ENCODE data around the gene RGS3.
"Not testable (repeated sequence)": the region's sequence is repeated elsewhere in the genome, so short reads cannot be mapped to it uniquely, and the experiment has no call there.

Gene RGS3

GRCh38 chr9:113488071-113488470 lies 24.5 kb downstream of the RGS3 start:
- no peak for DNase-seq (ENCODE audit: low read depth, low spot score)

GRCh38 chr9:113488490-113488889 lies 25.0 kb downstream of the RGS3 start:
- no peak for DNase-seq (ENCODE audit: low read depth, low spot score)

GRCh38 chr9:113491147-113491546 lies 27.6 kb downstream of the RGS3 start:
- DNase-seq (ENCODE audit: low read depth, low spot score) = not testable (repeated sequence)

GRCh38 chr9:113492343-113493202 lies 29.0 kb downstream of the RGS3 start:
- DNase-seq (ENCODE audit: low read depth, low spot score) = no peak

DNA sequence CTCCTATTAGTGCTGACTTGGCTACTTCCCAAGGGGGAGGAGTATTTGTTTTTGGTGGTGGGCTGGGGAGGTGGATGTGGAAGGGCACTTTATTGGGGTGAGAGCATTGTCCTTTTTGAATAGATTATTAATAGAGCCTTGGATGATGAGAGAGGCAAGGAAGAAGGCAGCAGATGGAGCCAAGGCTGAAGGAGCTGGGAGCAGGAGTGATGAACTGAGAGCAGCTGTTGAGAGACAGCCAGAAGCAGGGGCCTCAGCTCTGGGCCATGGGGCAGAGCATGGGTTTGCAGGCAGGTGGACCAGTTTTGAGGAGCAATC lies 29.6 kb downstream of the RGS3 start:
- no peak for DNase-seq (ENCODE audit: low read depth, low spot score)

DNA sequence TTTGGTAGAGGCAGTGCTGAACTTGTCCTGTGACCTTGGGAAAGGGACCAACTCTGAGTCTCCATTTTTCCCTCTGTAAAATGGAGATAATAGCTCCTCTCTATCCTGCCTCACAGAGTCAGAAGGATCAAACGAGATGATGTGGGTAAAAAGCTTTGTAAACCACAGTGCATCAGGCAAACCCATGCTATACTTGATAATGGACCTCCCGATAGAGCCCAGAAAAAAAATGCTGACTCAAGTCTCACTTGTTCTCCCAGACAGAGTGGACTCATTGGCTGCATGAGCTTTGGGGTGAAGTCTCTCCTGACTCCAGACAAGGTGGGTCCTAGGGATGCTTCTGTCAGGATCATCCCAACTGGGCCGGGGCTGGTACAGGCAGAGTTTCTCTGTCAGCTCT lies 32.0 kb downstream of the RGS3 start:
- DNase-seq (ENCODE audit: low read depth, low spot score) = no peak

DNA sequence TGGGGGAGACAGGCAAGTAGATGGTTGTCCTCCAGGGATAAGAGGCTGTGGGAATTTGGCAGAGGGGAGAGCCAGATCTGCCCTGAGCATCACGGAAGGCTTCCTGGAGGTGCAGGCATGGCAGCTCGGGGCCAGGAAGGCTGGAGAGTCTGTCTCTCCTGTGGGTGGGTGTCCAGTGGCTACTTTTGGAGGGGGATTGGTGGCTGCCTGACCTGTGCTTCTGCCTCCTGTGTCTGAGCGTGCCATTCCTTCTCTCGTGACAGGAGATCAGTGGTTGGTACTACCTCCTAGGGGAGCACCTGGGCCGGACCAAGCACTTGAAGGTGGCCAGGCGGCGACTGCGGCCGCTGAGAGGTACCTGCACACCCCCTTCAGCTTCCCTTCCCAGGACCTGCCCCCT lies 33.5 kb downstream of the RGS3 start:
- DNase-seq (ENCODE audit: low read depth, low spot score) = no peak

DNA sequence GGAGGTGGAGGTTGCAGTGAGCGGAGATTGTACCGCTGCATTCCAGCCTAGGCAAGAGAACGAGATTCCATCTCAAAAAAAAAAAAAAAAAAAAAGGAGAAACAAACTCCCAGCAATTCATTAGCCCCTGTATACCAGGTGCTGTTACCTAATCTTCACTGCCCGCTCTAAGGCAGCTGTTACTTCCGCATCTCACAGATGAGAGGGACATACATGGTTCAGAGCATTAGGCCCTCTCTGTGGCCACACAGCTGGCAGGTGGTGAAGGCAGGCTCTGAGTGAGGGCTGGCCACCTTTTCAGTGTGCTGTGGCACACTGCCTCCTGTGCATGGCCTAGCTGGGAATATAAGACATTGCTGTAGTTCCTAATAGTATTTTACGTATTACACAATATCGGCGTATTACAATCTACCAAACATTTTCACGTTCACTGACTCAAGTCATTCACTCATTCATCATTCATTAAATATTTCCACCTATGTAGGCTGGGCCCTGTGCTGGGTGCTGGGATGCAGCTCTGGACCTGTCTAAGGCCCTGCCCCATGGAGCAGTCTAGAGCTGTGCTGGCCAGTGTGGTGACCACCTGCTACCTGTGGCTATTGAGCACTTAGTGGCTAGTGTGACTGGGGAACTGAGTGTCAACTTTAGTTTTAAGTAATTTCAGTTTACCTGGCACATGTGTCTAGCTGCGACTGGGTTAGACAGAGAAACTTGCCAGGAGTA lies 35.8 kb downstream of the RGS3 start:
- DNase-seq (ENCODE audit: low read depth, low spot score) = no peak

DNA sequence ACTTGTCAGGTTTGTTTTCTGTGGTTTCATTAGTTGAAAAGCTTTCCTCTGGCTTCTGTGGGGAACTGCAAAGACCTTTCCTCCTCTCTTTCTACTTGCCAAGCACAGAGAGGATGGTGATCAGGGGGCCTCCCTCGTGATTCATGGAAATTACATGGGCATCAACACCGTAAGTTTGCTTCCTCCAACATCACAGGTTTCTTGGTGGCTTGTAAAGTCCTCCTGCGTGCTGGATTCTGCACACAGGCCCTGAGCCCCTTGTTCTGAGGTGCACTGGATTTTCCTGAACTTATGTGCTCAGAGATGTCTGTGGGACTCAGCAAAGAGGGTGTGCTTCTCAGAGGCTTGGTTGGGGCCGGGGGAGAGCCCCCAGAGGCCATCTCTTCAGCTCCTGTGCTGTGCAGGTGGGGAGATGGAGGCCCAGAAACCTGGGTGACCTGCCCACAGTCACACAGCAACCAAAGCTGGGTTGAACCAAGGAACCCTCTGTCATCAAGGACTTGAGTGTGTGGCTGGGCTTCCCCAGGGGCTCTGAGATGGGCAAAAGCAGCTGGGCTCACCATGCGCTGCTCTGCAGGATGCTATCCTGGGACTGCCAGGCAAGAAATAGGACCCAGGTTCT lies 36.5 kb downstream of the RGS3 start:
- DNase-seq (ENCODE audit: low read depth, low spot score) = no peak

DNA sequence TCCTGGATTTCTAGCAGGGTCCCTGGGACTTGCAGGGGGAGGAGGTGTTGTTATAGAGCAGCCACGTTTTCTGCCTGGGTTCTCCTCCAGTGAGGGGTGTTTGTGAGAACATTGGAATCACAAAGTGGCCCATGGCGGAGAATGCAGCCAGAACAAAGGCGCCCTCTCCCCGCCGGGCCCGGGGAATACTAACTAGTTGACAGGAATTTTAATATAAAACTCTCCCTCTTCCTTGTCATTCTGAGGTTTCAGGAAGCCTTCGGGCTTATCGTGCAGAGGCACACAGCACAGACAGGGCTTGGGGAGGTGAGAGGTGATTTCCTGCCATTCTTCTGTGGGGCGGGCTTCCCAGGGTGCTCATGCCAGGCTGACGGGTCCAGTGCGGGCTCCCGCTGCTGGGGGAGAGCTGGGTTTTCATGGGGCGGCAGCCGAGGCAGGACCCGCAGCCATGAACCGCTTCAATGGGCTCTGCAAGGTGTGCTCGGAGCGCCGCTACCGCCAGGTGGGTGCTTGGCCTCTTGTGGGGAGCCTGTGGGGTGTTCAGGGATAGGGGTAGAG lies 37.7 kb downstream of the RGS3 start:
- DNase-seq (ENCODE audit: low read depth, low spot score) = no peak

DNA sequence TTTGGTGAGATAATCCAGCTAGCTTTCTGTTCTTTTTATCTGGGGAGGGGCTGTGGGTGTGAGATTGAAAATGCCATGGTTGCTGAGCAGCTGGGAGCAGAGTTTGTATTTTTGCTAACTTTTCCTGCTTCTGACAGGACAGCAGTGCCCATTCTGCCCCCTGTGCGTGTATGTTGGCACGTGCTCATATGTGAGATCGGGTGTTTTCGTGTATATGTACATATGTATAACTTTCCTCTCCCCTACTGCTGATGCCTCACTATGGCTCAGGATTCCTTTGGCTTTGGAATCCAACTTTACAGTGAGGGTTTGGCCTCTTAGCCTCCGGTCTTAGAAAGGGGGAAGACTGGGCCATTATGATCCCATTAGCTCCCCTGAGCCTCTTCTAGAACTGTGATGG lies 38.3 kb downstream of the RGS3 start:
- DNase-seq (ENCODE audit: low read depth, low spot score) = no peak

GRCh38 chr9:113502427-113503034 lies 39.0 kb downstream of the RGS3 start:
- DNase-seq (ENCODE audit: low read depth, low spot score) = no peak

DNA sequence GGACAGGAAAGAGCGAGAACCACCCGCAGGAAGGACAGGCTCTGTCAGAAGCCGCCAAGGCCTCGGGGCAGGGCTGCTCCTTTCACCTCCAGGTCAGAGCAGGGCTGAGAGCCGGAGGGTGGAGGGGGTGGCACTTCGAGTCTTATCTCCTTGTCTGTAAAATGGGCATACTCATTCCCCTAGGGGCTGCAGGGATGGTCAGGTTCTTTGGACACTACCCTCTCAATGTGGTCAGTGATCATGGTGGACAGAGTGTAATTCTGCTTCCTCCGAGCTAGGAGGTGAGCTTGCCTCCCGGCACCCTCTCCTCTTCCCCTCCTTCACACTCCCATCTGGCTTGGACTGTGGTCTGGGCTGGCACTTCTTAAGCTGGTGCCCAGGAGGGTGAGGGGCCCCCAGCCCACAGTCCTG lies 39.6 kb downstream of the RGS3 start:
- DNase-seq (ENCODE audit: low read depth, low spot score) = no peak

DNA sequence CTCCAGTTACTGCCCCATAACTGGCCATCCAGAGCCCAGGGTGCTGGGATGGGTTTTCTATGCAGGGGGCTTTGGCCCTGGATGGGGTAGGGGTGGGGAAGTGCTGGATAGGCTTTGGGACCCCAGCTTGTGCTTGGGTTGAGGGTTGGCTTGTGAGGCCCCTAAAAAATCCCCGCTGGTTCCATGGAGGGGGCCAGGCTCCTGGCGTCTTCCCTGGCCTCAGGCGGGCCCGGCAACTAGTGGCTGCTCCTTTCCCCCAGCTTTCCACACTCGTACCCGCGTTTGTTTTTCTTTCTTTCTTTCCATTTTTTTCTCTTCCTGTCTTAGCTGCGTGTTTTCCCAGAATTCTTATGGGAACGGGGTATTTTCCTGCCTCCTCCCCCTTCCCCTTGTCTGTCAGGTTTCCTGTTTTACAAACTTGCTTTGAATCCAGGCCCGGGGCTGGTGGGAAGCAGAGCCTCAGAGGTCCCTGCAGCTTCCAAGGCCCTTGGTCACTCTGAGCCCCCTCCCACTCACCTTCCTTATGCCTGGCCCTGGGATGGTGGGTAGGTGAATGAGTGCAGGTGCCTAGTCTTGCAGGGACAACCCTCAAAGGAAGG lies 40.2 kb downstream of the RGS3 start:
- DNase-seq (ENCODE audit: low read depth, low spot score) = no peak

DNA sequence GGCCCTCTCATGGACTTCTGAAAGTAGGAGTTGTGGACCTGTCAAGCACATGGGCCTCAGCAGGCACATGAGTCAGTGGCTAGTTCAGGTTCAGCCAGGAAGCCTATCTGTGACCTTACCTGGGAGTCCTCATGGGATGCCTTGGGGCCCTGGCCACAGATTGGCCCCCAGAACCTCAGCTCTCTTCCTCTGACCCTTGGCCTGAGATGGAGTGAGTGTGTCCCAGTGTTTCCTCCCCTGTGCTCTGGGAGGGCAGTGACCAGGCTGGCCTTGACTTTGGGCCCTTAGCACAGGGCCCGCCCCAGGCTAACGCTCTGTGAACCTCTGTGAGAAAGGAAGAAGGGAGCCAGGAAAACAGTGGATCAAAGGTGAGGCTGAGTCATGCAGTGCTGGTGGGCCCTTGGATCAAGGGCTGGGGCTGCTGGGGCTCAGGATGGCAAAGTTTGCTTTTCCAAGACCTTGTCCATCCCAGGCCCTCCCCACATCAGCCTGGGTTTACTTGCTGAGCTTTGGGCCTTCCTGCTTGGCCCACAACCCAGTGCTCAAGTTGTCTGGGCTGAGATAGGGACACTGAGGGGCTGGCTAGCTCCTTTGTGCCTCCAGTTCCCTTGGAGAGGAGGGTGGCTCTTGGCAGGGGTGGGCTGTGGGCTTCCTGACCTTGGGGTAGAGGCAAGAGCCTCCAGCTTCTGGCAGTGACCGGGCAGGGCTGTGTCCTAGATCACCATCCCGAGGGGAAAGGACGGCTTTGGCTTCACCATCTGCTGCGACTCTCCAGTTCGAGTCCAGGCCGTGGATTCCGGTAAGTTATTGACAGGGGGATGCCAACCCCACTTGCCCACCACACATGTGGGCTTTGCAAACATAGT lies 41.4 kb downstream of the RGS3 start:
- DNase-seq (ENCODE audit: low read depth, low spot score) = no peak

- no peak for DNase-seq (ENCODE audit: low read depth, low spot score)
Measured at GRCh38 chr9:113506090-113506589, 42.6 kb downstream of the RGS3 start.

DNA sequence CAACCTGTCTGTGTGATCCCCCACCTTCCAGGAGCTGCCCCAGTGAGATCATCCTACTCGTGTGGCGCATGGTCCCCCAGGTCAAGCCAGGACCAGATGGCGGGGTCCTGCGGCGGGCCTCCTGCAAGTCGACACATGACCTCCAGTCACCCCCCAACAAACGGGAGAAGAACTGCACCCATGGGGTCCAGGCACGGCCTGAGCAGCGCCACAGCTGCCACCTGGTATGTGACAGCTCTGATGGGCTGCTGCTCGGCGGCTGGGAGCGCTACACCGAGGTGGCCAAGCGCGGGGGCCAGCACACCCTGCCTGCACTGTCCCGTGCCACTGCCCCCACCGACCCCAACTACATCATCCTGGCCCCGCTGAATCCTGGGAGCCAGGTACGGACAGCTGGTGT lies 43.7 kb downstream of the RGS3 start:
- DNase-seq (ENCODE audit: low read depth, low spot score) = no peak

GRCh38 chr9:113508111-113508749 lies 44.7 kb downstream of the RGS3 start:
- DNase-seq (ENCODE audit: low read depth, low spot score) = no peak

DNA sequence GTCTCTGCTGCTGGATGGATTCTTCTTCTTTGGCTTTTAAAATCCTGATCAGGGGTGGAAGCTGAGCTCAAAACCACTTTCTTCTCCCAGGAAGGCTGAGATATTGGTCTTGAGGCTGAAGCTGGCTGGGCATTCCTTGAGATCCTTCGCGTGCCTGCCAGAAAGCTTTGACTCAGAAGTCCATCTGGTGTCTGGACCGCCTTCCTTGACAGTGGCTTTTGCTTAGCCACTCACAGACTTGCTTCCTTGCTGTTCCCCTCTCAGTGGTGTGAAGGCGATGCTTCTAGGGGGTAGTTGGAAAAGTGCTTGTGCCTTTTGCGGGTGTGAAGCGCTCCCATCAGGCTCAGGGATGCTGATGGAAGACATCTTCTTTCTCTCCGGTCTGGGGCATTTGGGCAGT lies 45.9 kb downstream of the RGS3 start:
- DNase-seq (ENCODE audit: low read depth, low spot score) = no peak

- DNase-seq (ENCODE audit: low read depth, low spot score) = no peak
Measured at GRCh38 chr9:113511047-113511521, 47.6 kb downstream of the RGS3 start.

All from activated naive CD8-positive, alpha-beta T cell treated with anti-CD3 and anti-CD28 coated beads, Interleukin-2, amount 50 U/mL, for 16 hours (primary cell).